ENCODE results near the gene ZNF518A.
"Not testable (repeated sequence)": the region's sequence is repeated elsewhere in the genome, so short reads cannot be mapped to it uniquely, and the experiment has no call there.

Gene ZNF518A

DNA sequence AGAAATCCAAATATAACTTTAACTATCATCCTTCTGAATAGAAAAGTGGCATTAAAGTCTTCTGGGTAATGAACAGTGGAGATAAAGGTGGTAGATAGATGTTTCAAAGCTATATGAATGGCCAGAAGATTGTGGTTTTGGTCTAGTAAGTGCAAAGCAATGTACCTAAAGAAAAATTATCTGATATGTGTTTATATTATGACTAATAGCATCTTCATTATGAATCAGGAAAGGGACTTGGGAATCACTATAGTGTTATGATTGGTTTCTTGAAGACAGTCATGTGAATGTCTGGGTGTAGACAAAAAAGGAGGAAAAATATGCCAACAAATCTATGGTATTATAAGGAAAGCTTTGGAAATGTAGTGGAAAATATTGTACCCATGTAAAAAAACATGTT lies 3.0 kb downstream of the ZNF518A start:
- no peak for DNase-seq

DNA sequence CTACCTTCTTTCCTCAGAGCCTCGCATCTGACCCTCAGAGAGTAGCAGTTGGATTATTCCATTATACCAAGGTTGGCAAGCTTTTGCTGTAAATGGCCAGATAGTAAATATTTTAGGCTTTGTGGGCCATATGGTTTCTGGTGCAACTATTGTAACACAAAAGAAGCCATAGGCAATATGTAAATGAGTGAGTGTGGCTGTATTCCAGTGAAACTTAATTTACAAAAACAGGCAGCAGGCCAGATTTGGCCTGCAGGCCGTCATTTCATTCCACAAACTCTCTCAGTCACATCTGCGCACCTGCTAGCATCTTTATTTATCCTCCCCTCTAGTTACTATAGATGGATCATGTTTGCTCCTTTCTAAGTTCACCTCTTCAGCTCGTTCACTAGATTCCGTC lies 6.7 kb downstream of the ZNF518A start:
- no peak for DNase-seq

- DNase-seq = no peak
Observed at GRCh38 chr10:96137567-96137966, 7.5 kb downstream of the ZNF518A start.

DNA sequence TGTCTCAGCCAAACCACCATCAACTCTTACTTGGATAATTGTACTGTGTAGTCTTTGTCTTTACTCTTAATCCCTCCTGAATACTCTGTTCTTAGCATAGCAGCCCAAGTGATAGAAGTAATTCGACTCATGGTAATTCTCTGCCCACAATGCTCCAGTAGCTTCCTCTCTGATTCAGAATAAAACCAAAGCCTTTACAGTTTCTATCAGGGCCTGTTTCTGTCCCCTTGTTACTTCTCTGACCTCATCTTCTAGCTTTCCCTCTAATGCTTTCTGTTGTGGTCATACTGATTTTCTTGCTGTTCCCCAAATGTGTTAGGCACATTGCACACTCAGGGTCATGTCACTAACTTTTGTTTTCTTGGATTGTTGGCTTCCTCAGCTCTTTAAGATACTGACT lies 8.0 kb downstream of the ZNF518A start:
- DNase-seq = no peak

DNA sequence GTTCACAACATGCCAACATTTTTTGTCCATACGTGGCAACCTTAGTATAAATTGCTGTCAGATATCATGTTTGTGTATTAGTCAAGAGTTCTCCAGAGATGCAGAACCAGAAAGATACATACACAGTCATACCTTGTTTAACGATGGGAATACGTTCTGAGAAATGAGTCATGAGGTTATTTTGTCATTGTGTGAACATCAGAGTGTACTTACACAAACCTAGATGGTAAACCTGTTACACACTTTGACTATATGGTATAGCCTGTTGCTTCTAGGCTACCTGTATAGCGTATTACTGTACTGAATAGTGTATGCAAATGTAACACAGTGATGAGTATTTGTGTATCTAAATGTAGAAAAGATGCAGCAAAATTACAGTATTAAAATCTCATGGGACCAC lies 22.3 kb downstream of the ZNF518A start:
- DNase-seq = no peak

- DNase-seq = no peak
Observed at GRCh38 chr10:96153070-96153469, 23.0 kb downstream of the ZNF518A start.

DNA sequence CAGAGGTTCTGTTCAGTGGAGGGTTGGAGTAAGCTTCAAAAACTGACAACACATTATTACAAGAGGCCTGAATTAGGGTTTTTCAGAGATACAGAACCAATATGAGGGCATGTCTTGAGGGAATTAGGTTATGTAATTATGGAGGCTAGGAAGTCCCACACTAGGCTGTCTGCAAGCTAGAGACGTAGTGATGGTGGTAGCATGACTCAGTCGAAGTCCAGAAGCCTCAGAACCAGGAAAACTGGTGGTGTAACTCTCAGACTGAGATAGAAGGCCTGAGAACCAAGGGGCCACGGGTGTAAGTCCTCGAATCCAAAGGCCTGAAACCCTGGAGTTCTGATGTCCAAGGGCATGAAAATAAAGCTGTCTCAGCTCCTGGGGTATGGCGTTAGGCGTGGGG lies 35.6 kb downstream of the ZNF518A start:
- DNase-seq = no peak

GRCh38 chr10:96168546-96168945 lies 38.4 kb downstream of the ZNF518A start:
- DNase-seq = no peak

DNA sequence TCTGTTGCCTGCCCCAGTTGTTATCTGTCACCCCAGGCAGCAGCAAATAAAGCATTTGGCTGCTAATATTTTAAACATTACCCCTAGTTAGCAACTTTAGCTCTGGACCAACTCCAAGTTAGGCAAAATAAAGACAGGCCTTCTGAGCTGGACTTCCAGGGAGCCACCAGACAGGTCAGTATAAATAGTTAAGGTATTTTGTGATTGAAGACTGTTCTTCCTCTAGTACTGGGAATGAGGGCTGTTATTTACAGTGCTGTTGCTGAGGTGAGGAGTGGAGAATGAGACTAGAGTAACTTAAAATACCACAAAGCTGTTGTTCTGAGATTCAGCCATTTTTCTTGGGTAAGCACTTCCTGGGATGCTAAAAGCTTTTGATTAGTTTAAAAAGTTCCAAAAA lies 40.1 kb downstream of the ZNF518A start:
- no peak for DNase-seq

- DNase-seq = no peak
Observed at GRCh38 chr10:96172666-96173065, 42.6 kb downstream of the ZNF518A start.

- no peak for DNase-seq
Observed at GRCh38 chr10:96176985-96177384, 46.9 kb downstream of the ZNF518A start.

GRCh38 chr10:96188421-96188820 lies 58.3 kb downstream of the ZNF518A start:
- DNase-seq = no peak

GRCh38 chr10:96188916-96189315 lies 58.8 kb downstream of the ZNF518A start:
- no peak for DNase-seq

- DNase-seq = not testable (repeated sequence)
Observed at GRCh38 chr10:96189505-96189904, 59.4 kb downstream of the ZNF518A start.

- DNase-seq = no peak
Observed at GRCh38 chr10:96201525-96201924, 71.4 kb downstream of the ZNF518A start.

DNA sequence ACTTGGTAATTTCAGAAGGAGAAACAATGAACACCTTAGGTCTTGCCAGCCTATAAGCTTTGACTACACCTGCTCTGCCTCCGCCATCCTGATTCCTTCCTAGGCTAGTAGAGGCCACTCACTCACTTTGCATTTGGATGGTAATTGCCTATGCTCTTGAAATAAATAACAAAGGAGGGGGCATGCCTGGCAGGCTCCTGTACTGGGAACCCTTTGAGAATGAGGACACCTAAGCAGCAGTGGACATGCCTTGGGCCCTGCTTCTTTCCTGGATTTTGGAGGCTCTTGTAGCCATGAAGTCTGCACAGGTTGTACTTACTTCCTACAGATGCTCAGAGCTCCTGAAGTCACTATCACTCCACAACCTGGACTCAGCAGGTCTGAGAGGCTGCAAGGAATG lies 75.5 kb downstream of the ZNF518A start:
- DNase-seq = no peak

DNA sequence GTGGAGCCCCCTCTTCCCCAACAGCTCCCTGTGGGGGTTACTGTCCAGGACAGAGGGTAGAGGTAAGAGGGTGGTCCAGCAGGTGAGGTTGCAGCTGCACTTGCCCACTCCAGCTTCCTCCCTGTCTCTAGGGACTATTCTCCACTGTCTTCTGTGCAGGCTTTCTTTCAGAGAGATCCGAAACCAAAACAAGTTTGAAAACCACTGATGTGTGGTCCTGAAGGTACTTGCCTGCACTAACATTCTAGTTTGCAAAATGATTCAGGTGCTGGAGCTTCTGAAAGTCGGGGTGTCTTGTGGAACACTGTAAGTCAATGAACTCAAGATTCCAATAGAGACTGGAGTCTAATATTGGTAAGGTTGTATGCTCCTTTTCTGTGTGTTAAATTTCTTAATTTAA lies 78.2 kb downstream of the ZNF518A start:
- DNase-seq = no peak

DNA sequence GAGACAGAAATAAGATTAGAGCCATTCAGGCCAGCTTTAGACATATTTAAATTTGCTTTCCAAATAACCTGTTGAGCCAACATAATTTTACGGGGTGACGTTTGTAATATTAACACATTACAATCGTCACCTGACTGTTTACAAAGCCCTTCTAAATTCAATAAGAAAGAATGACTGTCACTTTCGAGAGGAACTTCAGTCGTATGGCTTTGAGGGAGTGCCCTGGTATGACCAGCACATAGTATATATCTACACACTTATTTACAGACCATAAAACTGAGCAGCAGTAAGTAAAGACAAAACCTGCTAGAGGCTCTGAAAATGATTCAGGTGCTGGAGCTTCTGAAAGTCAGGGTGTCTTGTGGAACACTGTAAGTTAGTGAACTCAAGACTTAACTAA lies 78.8 kb downstream of the ZNF518A start:
- no peak for DNase-seq

DNA sequence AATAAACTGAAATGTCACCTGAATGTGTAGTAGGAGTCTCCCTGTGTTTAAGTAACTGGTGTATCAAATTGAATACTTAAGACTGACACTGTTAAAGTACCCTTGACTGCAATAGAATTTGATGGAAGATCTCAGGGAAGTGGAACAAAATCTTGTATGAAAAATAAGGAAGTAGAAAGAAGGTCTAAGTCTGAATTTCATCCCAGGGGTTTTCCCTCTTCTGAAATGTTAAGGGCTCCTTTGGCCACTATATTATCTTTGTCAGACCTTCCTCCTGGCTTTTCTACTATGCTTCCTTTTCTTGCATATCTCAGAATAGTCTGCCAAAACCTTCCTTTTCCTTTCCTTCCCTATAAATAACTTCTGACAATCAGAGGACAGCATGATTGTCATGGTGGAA lies 81.7 kb downstream of the ZNF518A start:
- DNase-seq = no peak

DNA sequence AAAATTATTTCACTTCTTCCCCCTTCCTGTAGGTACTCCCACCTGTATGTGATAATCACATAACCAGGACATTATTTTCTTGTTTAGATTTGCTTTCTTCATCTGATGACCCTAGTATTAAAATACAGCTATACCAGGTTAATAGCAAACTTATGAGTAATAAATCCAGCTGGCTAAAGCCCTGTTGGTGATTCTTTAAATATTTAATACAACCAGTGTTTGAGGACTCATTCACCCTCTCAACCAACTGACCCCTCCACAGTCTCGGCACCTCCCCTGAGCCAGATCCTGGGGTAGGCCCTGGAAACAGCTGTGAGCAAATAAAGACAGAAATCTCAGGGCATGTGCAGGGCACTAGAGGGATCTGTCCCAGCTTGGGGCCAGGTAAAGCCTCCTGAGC lies 82.8 kb downstream of the ZNF518A start:
- DNase-seq = no peak

Data from activated CD4-positive, alpha-beta T cell treated with anti-CD3 and anti-CD28 coated beads for 1 hour (primary cell).